HFFc6 (cell line): Measurements from ENCODE around the gene RIPOR3. TPM values are rescaled to one million over a fixed set of nuclear protein-coding genes. Genes with fewer than 3 reads are reported as not detected.
A peak's percentile ranks its signal among the peaks of the same experiment; 100 is the strongest.

Source experiments
- DNase-seq: peaks from one replicate; pipeline ENCODE4 v3.0.0-alpha.2; 2018
- H3K27ac Mint-ChIP-seq: 2 replicates; pipeline ENCODE4 v1.8.0; 2020; ENCODE audit warnings: mild to moderate bottlenecking, mixed read lengths
- H3K27me3 Mint-ChIP-seq: 2 replicates; pipeline ENCODE4 v1.8.0; 2021; ENCODE audit warnings: mild to moderate bottlenecking, moderate library complexity, mixed read lengths; ENCODE audit not compliant: insufficient read depth
- H3K36me3 Mint-ChIP-seq: 2 replicates; pipeline ENCODE4 v1.8.0; 2021; ENCODE audit warnings: low read depth, mixed read lengths
- H3K4me1 Mint-ChIP-seq: 2 replicates; pipeline ENCODE4 v1.8.0; 2020; ENCODE audit warnings: low read depth, mixed read lengths
- H3K4me3 Mint-ChIP-seq: 2 replicates; pipeline ENCODE4 v1.8.0; 2020; ENCODE audit warnings: mild to moderate bottlenecking, moderate library complexity, mixed read lengths
- H3K9me3 Mint-ChIP-seq: 2 replicates; pipeline ENCODE4 v1.8.0; 2020; ENCODE audit warnings: mild to moderate bottlenecking, mixed read lengths
- CTCF ChIP-seq: fragments of 200-600 bp; sonication (generic); IDR thresholded peaks from 2 replicates; pipeline ENCODE4 v1.5.0; 2021; ENCODE audit warnings: antibody characterized with exemption, mild to moderate bottlenecking
- total RNA-seq, 6 experiments: library from RNA; stranded (reverse); fragmentation: NEBNext Ultra II Directional; extraction: Animal tissue kit (Norgen Biotek cat#: 25700); gene quantifications; 2 replicates in 1 of 6; 3 replicates in 5 of 6; pipeline ENCODE4 v1.2.3, GENCODE V29; 2021

The RIPOR3 gene
- total RNA-seq, 6 experiments from 2014 or later = 0.07 to 0.25 (median 0.11) TPM

GRCh38 chr20:50654904-50655303 lies 36.4 kb downstream of the RIPOR3 start:
- Mint-ChIP-seq H3K9me3 (no peaks in the 10 kb centered on the region), H3K36me3 (no peaks in the 10 kb centered on the region), H3K27ac (peak overlapping the region; percentile 82), H3K4me1 (peaks cover 26% of the 10 kb centered on the region), H3K27me3 (no peaks in the 10 kb centered on the region), H3K4me3 (peak overlapping the region; percentile 76)
- TF ChIP-seq CTCF = no peak
- no peak for DNase-seq

GRCh38 chr20:50652702-50653294 lies 38.5 kb downstream of the RIPOR3 start:
- no peak overlapping the region for H3K27ac Mint-ChIP-seq
- TF ChIP-seq CTCF = no peak
- no peaks in the 10 kb centered on the region for H3K36me3 Mint-ChIP-seq
- H3K4me3 Mint-ChIP-seq = no peak overlapping the region
- H3K4me1 Mint-ChIP-seq = peaks cover 26% of the 10 kb centered on the region
- no peaks in the 10 kb centered on the region; the same call in 1 of the 2 replicates for H3K27me3 Mint-ChIP-seq
- H3K9me3 Mint-ChIP-seq = no peaks in the 10 kb centered on the region
- DNase-seq = peak; percentile 10

GRCh38 chr20:50651676-50652075 lies 39.7 kb downstream of the RIPOR3 start:
- peaks cover 26% of the 10 kb centered on the region for H3K4me1 Mint-ChIP-seq
- no peak for DNase-seq
- H3K27ac Mint-ChIP-seq = no peak overlapping the region
- H3K4me3 Mint-ChIP-seq = no peak overlapping the region
- no peak for TF ChIP-seq CTCF
- no peaks in the 10 kb centered on the region for H3K9me3 Mint-ChIP-seq
- H3K36me3 Mint-ChIP-seq = no peaks in the 10 kb centered on the region
- H3K27me3 Mint-ChIP-seq = no peaks in the 10 kb centered on the region; the same call in 1 of the 2 replicates

- Mint-ChIP-seq H3K36me3 (no peaks in the 10 kb centered on the region), H3K9me3 (no peaks in the 10 kb centered on the region), H3K27ac (no peak overlapping the region), H3K27me3 (peaks cover 3% of the 10 kb centered on the region), H3K4me3 (no peak overlapping the region), H3K4me1 (peaks cover 26% of the 10 kb centered on the region)
- TF ChIP-seq CTCF = no peak
- DNase-seq = no peak
Measured at GRCh38 chr20:50649590-50649989, 41.8 kb downstream of the RIPOR3 start.

- no peaks in the 10 kb centered on the region for H3K9me3 Mint-ChIP-seq
- H3K27ac Mint-ChIP-seq = no peak overlapping the region
- H3K27me3 Mint-ChIP-seq = peaks cover 3% of the 10 kb centered on the region
- H3K36me3 Mint-ChIP-seq = no peaks in the 10 kb centered on the region
- H3K4me3 Mint-ChIP-seq = no peak overlapping the region
- no peak for DNase-seq
- peaks cover 26% of the 10 kb centered on the region for H3K4me1 Mint-ChIP-seq
- no peak for TF ChIP-seq CTCF
Measured at GRCh38 chr20:50648651-50649050, 42.7 kb downstream of the RIPOR3 start.
